Mucosa of rectum (tissue), 2 donors: ENCODE measurements around the gene TAS2R19.
"Not testable (repeated sequence)": the region's sequence is repeated elsewhere in the genome, so short reads cannot be mapped to it uniquely, and the experiment has no call there.

Experiments
- H3K27ac ChIP-seq, 2 donors: one replicate each; pipeline ENCODE4 v1.7.0; 2013; ENCODE audit warnings: inconsistent platforms in 2 of 2, low read depth in 2 of 2, low read length in 2 of 2
- H3K27me3 ChIP-seq, 2 donors: one replicate each; pipeline ENCODE4 v1.7.0; 2013; ENCODE audit warnings: low read length in 2 of 2; ENCODE audit not compliant: control insufficient read depth in 2 of 2, insufficient read depth in 2 of 2
- H3K36me3 ChIP-seq, 2 donors: one replicate each; pipeline ENCODE4 v1.7.0; 2013; ENCODE audit warnings: low read length in 2 of 2; ENCODE audit not compliant: control insufficient read depth in 2 of 2, insufficient read depth in 2 of 2
- H3K4me1 ChIP-seq, 2 donors: one replicate each; pipeline ENCODE4 v1.7.0; 2013; ENCODE audit warnings: low read length in 2 of 2, mild to moderate bottlenecking in 1 of 2; ENCODE audit not compliant: control insufficient read depth in 2 of 2, insufficient read depth in 2 of 2
- H3K4me3 ChIP-seq, 2 donors: one replicate each; pipeline ENCODE4 v1.7.0; 2013; ENCODE audit warnings: low read length in 2 of 2
- H3K9ac ChIP-seq, 2 donors: one replicate each; pipeline ENCODE4 v1.7.0; 2013; ENCODE audit warnings: low read length in 2 of 2, low read depth in 1 of 2, mild to moderate bottlenecking in 1 of 2
- H3K9me3 ChIP-seq, 2 donors: one replicate each; pipeline ENCODE4 v1.7.0; 2013; ENCODE audit warnings: low read length in 2 of 2; ENCODE audit not compliant: control insufficient read depth in 2 of 2
- donor health status: healthy.
- donor health status: Normal muscosa, but diverticular disease.

TAS2R19 gene

GRCh38 chr12:11022520-11022919 is at the start of gene TAS2R19:
TAS2R19 (minus strand) TSS chr12:11022620; CDS start chr12:11022571, 49 bp downstream.
- no peaks in the 10 kb centered on the region for H3K4me1 ChIP-seq
- no peak within 1 kb of the TSS for H3K9ac ChIP-seq
- no peaks in the 10 kb centered on the region for H3K9me3 ChIP-seq
- no peaks in the 10 kb centered on the region for H3K27me3 ChIP-seq
- H3K4me3 ChIP-seq = no peak within 1 kb of the TSS
- H3K27ac ChIP-seq = no peak within 1 kb of the TSS
- peaks cover 0 to 2% of the 10 kb centered on the region in 2 donors for H3K36me3 ChIP-seq

- Histone ChIP-seq H3K36me3 (no peaks in the 10 kb centered on the region), H3K4me1 (peaks cover 0 to 2% of the 10 kb centered on the region in 2 donors), H3K4me3 (no peak overlapping the region), H3K9ac (no peak overlapping the region), H3K27ac (no peak overlapping the region), H3K9me3 (no peaks in the 10 kb centered on the region), H3K27me3 (no peaks in the 10 kb centered on the region)
These were observed 49.0 kb upstream of the TAS2R19 start for GRCh38 chr12:11071414-11071813.

GRCh38 chr12:11070999-11071398 is 48.6 kb upstream of the TAS2R19 start:
- Histone ChIP-seq H3K27me3 (no peaks in the 10 kb centered on the region), H3K9me3 (no peaks in the 10 kb centered on the region), H3K4me1 (peaks cover 0 to 2% of the 10 kb centered on the region in 2 donors), H3K4me3 (no peak overlapping the region), H3K9ac (no peak overlapping the region), H3K36me3 (no peaks in the 10 kb centered on the region), H3K27ac (no peak overlapping the region)

GRCh38 chr12:11069854-11070365 is 47.5 kb upstream of the TAS2R19 start:
- Histone ChIP-seq H3K4me3 (no peak overlapping the region), H3K9me3 (no peaks in the 10 kb centered on the region), H3K27ac (no peak overlapping the region), H3K27me3 (no peaks in the 10 kb centered on the region), H3K36me3 (no peaks in the 10 kb centered on the region), H3K4me1 (peaks cover 0 to 2% of the 10 kb centered on the region in 2 donors), H3K9ac (no peak overlapping the region)

DNA sequence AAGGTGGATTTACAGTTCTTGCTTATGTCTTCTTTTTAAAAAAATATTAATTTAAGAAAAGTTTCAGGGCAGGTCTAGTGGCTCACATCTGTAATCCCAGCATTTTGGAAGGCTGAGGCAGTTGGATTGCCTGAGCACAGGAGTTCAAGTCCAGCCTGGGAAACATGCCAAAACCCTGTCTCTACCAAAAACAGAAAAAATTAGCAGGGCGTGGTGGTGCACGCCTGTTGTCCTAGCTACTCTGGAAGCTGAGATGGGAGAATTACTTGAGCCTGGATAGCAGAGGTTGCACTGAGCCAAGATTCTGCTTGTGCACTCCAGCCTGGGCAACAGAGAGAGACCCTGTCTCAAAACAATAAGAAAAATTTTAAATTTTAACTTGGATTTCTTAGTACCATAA is 45.1 kb upstream of the TAS2R19 start:
- Histone ChIP-seq H3K4me3 (no peak overlapping the region), H3K27ac (no peak overlapping the region), H3K9me3 (no peaks in the 10 kb centered on the region)

GRCh38 chr12:11062194-11062593 is 39.8 kb upstream of the TAS2R19 start, which contains the start of gene TAS2R46:
TAS2R46 (minus strand) TSS chr12:11062294; CDS start chr12:11062294, 0 bp downstream.
- not testable (repeated sequence) for H3K9me3 ChIP-seq, H3K4me1 ChIP-seq, H3K27ac ChIP-seq, H3K4me3 ChIP-seq, H3K9ac ChIP-seq, H3K36me3 ChIP-seq, H3K27me3 ChIP-seq

More for the DNA sequence above, 45.1 kb upstream of the TAS2R19 start:
- H3K4me1 ChIP-seq = peaks cover 0 to 2% of the 10 kb centered on the region in 2 donors
- H3K9ac ChIP-seq = no peak overlapping the region
- H3K36me3 ChIP-seq = no peaks in the 10 kb centered on the region
- no peaks in the 10 kb centered on the region for H3K27me3 ChIP-seq

- Histone ChIP-seq H3K9me3 (no peaks in the 10 kb centered on the region), H3K36me3 (no peaks in the 10 kb centered on the region), H3K4me1 (no peaks in the 10 kb centered on the region), H3K27me3 (no peaks in the 10 kb centered on the region), H3K9ac (no peak overlapping the region), H3K27ac (no peak overlapping the region), H3K4me3 (no peak overlapping the region)
These were observed 37.4 kb upstream of the TAS2R19 start for GRCh38 chr12:11059784-11060183.

DNA sequence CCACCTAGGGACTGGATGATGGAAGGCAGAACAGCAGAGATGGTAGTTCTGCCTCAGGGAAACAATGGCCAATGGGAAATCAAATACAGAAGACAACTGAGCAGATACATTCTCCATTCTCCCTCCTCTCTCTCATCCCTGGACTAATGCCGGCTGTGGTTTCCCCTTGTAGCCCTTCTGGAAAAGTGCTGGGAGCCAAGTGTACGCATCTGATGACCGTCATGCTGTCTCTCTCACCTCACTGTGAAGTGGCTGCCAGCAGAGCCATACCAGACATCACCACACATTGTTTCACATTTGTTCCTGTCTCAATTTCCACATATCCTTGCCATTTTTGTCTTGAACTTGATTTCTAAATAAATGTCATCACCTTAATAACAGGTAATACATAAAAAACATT is 36.6 kb upstream of the TAS2R19 start:
- Histone ChIP-seq H3K27me3 (no peaks in the 10 kb centered on the region), H3K36me3 (no peaks in the 10 kb centered on the region), H3K9me3 (no peaks in the 10 kb centered on the region), H3K4me1 (no peaks in the 10 kb centered on the region), H3K4me3 (no peak overlapping the region), H3K27ac (no peak overlapping the region), H3K9ac (no peak overlapping the region)

DNA sequence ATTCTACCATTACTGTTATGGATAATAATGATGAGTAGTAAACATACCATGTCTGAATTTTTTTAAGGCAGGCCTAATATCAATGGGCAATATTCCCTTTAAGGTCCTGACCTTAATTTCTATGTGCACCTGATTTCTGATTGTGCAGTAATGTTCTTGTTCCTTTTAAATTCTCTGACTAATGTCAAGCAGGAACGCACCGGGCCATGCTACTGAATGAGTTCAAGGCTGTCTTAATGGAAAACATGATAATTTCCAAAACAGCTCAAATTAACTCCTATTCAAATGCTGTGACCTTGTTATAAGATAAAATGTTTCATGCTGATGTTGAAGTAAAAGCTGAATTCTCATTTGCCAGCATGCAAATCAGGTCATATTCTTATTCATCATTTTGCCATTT is 32.9 kb upstream of the TAS2R19 start:
- Histone ChIP-seq H3K4me1 (no peaks in the 10 kb centered on the region), H3K4me3 (no peak overlapping the region), H3K36me3 (no peaks in the 10 kb centered on the region), H3K27me3 (no peaks in the 10 kb centered on the region), H3K9ac (no peak overlapping the region), H3K27ac (no peak overlapping the region), H3K9me3 (peaks cover 0 to 3% of the 10 kb centered on the region in 2 donors)

- H3K4me3 ChIP-seq, H3K27ac ChIP-seq, H3K9ac ChIP-seq, H3K9me3 ChIP-seq, H3K27me3 ChIP-seq, H3K36me3 ChIP-seq, H3K4me1 ChIP-seq: not testable (repeated sequence)
These were observed 27.5 kb upstream of the TAS2R19 start for GRCh38 chr12:11049806-11050531.
